Common myeloid progenitor, CD34-positive (primary cell): ENCODE measurements around the gene SOX14.

Experiments
- CTCF ChIA-PET: fragments of 350-600 bp; sonication (Branson Sonifier 250); formaldehyde crosslinking; loops from one replicate; lab custom pipeline; 2021; ENCODE audit warnings: antibody characterized with exemption; lab: Charles Lee
- POLR2A ChIA-PET: fragments of 350-600 bp; sonication (Branson Sonifier 250); formaldehyde crosslinking; loops from one replicate; lab custom pipeline; 2021; ENCODE audit warnings: antibody characterized with exemption; lab: Charles Lee
- DNase-seq, 3 donors: peaks; one replicate each; pipeline versions ENCODE4 v3.0.0 to v3.0.0-alpha.2; 2013
- H3K27ac ChIP-seq, 2 experiments: 1 replicate in 1 of 2; 2 replicates in 1 of 2; pipeline ENCODE4 v1.7.0; 2013; ENCODE audit warnings: inconsistent platforms in 2 of 2, low read length in 2 of 2, mild to moderate bottlenecking in 2 of 2, low read depth in 1 of 2, moderate library complexity in 1 of 2; ENCODE audit not compliant: severe bottlenecking in 2 of 2, insufficient read depth in 1 of 2, poor library complexity in 1 of 2
- H3K27me3 ChIP-seq, 5 experiments: replicated peaks in 2 of 5; 1 replicate in 3 of 5; 2 replicates in 2 of 5; pipeline versions ENCODE4 v1.6.1 to v1.7.0; 2013; ENCODE audit warnings: low read length in 4 of 5, mild to moderate bottlenecking in 2 of 5, moderate library complexity in 2 of 5, inconsistent platforms in 1 of 5; ENCODE audit not compliant: insufficient read depth in 5 of 5, control insufficient read depth in 4 of 5
- H3K36me3 ChIP-seq, 4 experiments: 1 replicate in 2 of 4; 2 replicates in 2 of 4; pipeline versions ENCODE4 v1.6.1 to v1.7.0; 2013; ENCODE audit warnings: low read length in 3 of 4, control low read depth in 1 of 4, mild to moderate bottlenecking in 1 of 4; ENCODE audit not compliant: control insufficient read depth in 4 of 4, insufficient read depth in 4 of 4
- H3K4me1 ChIP-seq, 4 experiments: 1 replicate in 3 of 4; 2 replicates in 1 of 4; pipeline versions ENCODE4 v1.6.1 to v1.7.1; 2013; ENCODE audit warnings: low read length in 3 of 4, mild to moderate bottlenecking in 3 of 4, control low read depth in 1 of 4, inconsistent platforms in 1 of 4, moderate library complexity in 1 of 4; ENCODE audit not compliant: control insufficient read depth in 4 of 4, insufficient read depth in 4 of 4; ENCODE audit errors: control extremely low read depth in 1 of 4
- H3K4me3 ChIP-seq, 7 experiments: 1 replicate in 4 of 7; 2 replicates in 3 of 7; pipeline versions ENCODE4 v1.5.1 to v1.7.0; 2013; ENCODE audit warnings: mild to moderate bottlenecking in 7 of 7, low read length in 6 of 7, moderate library complexity in 6 of 7, inconsistent platforms in 2 of 7, low read depth in 2 of 7, control low read depth in 1 of 7; ENCODE audit not compliant: insufficient read depth in 4 of 7, control insufficient read depth in 1 of 7; ENCODE audit errors: extremely low read depth in 1 of 7
- H3K9me3 ChIP-seq, 5 experiments: 1 replicate in 4 of 5; 2 replicates in 1 of 5; pipeline versions ENCODE4 v1.6.1 to v1.7.1; 2013; ENCODE audit warnings: low read length in 4 of 5, mild to moderate bottlenecking in 2 of 5, inconsistent platforms in 1 of 5, low read depth in 1 of 5, moderate library complexity in 1 of 5; ENCODE audit not compliant: control insufficient read depth in 4 of 5, insufficient read depth in 2 of 5; ENCODE audit errors: control extremely low read depth in 1 of 5
- WGBS: methylation state at CpG from one replicate; pipeline ENCODE4 v1.1.5; 2013; ENCODE audit not compliant: insufficient coverage; 5-methylcytosine and 5-hydroxymethylcytosine counted together

Gene SOX14

GRCh38 chr3:137764563-137765309 is 621 bp downstream of the SOX14 start:
- H3K9me3 ChIP-seq, result peaks cover 0 to 2% (median 0%) of the 10 kb centered on the region in 5 experiments
- no peak for DNase-seq
- peaks cover 11 to 100% (median 68%) of the 10 kb centered on the region in 5 experiments for H3K27me3 ChIP-seq
- CTCF ChIA-PET, result no interaction called here
- H3K4me1 ChIP-seq, result peaks cover 0 to 35% (median 22%) of the 10 kb centered on the region in 4 experiments
- H3K27ac ChIP-seq, result no peak overlapping the region
- H3K4me3 ChIP-seq, result peak overlapping the region in 2 of 7 experiments; percentile 49 to 51
- no peaks in the 10 kb centered on the region for H3K36me3 ChIP-seq
- POLR2A ChIA-PET, result no interaction called here
- 6% methylated on average over 49 of the region's 58 CpGs for WGBS

- no peaks in the 10 kb centered on the region for H3K36me3 ChIP-seq
- peaks cover 0 to 42% (median 25%) of the 10 kb centered on the region in 4 experiments for H3K4me1 ChIP-seq
- DNase-seq, result peak in 1 of 3 donors; percentile 11
- peaks cover 11 to 100% (median 71%) of the 10 kb centered on the region in 5 experiments for H3K27me3 ChIP-seq
- CTCF ChIA-PET, result no interaction called here
- 5% methylated on average over 24 of the region's 27 CpGs for WGBS
- peaks cover 0 to 2% (median 0%) of the 10 kb centered on the region in 5 experiments for H3K9me3 ChIP-seq
- H3K27ac ChIP-seq, result no peak overlapping the region
- H3K4me3 ChIP-seq, result no peak overlapping the region
- POLR2A ChIA-PET, result interaction anchor here (0.7 kb wide), 1 partner anchor 380 kb away, joined by 3 read pairs; no protein-coding TSS in a partner anchor
Observed at GRCh38 chr3:137765310-137766033, 1.4 kb downstream of the SOX14 start.

- ChIA-PET CTCF (no interaction called here), POLR2A (interaction anchor here (0.7 kb wide), 1 partner anchor 380 kb away, joined by 3 read pairs; no protein-coding TSS in a partner anchor)
- WGBS, result 8% methylated on average over 11 of the region's 21 CpGs
- Histone ChIP-seq H3K4me3 (no peak overlapping the region), H3K4me1 (peaks cover 0 to 50% (median 29%) of the 10 kb centered on the region in 4 experiments), H3K9me3 (peaks cover 0 to 2% (median 0%) of the 10 kb centered on the region in 5 experiments), H3K36me3 (no peaks in the 10 kb centered on the region), H3K27ac (no peak overlapping the region), H3K27me3 (peaks cover 11 to 100% (median 68%) of the 10 kb centered on the region in 5 experiments)
- DNase-seq, result peak in 1 of 3 donors; percentile 3
Observed at GRCh38 chr3:137766041-137766875, 2.1 kb downstream of the SOX14 start.

GRCh38 chr3:137766876-137767537 is 2.9 kb downstream of the SOX14 start:
- Histone ChIP-seq H3K27ac (no peak overlapping the region), H3K9me3 (peaks cover 0 to 2% (median 0%) of the 10 kb centered on the region in 5 experiments), H3K4me1 (peaks cover 0 to 58% (median 36%) of the 10 kb centered on the region in 4 experiments), H3K36me3 (no peaks in the 10 kb centered on the region), H3K4me3 (no peak overlapping the region), H3K27me3 (peaks cover 11 to 100% (median 68%) of the 10 kb centered on the region in 5 experiments)
- WGBS, result 1% methylated on average over 15 of the region's 22 CpGs
- peak in 2 of 3 donors; percentile 11 to 13 for DNase-seq
- POLR2A ChIA-PET, result no interaction called here
- CTCF ChIA-PET, result interaction anchor here (0.6 kb wide), 1 partner anchor 588 kb away, joined by 3 read pairs; no protein-coding TSS in a partner anchor

GRCh38 chr3:137767538-137768360 is 3.6 kb downstream of the SOX14 start:
- ChIA-PET CTCF (interaction anchor here (0.6 kb wide), 1 partner anchor 587 kb away, joined by 3 read pairs; no protein-coding TSS in a partner anchor), POLR2A (no interaction called here)
- 2% methylated on average over 29 of the region's 36 CpGs for WGBS
- Histone ChIP-seq H3K4me1 (peaks cover 0 to 58% (median 36%) of the 10 kb centered on the region in 4 experiments), H3K27ac (no peak overlapping the region), H3K36me3 (no peaks in the 10 kb centered on the region), H3K4me3 (peak overlapping the region; percentile 4 to 71 (median 51)), H3K27me3 (peaks cover 12 to 100% (median 68%) of the 10 kb centered on the region in 5 experiments), H3K9me3 (peaks cover 0 to 2% (median 0%) of the 10 kb centered on the region in 5 experiments)
- DNase-seq, result peak in 2 of 3 donors; percentile 33 to 47
